Astrocyte (in vitro differentiated cells and primary cell): ENCODE results near the gene IQCH. TPM values are rescaled to one million over a fixed set of nuclear protein-coding genes. Genes with fewer than 3 reads are reported as not detected.

ENCODE experiments used
- DNase-seq: peaks from one replicate; pipeline ENCODE4 v3.0.0-alpha.2; 2010; ENCODE audit warnings: low read depth
- FAIRE-seq: peaks from 2 replicates; lab custom pipeline; 2011; peaks lifted over from hg19 to GRCh38; lab: Jason Lieb, UNC
- H2AFZ ChIP-seq: 2 replicates; pipeline ENCODE4 v1.6.0; 2012; ENCODE audit warnings: low read depth, low read length, inconsistent platforms
- H3K27ac ChIP-seq: 2 replicates; pipeline ENCODE4 v1.5.1; 2011; ENCODE audit warnings: low read depth, low read length, inconsistent platforms
- H3K27me3 ChIP-seq: 2 replicates; pipeline ENCODE4 v1.6.0; 2011; ENCODE audit warnings: low read length, inconsistent platforms; ENCODE audit not compliant: insufficient read depth
- H3K36me3 ChIP-seq: 2 replicates; pipeline ENCODE4 v1.5.1; 2011; ENCODE audit warnings: low read length, inconsistent platforms; ENCODE audit not compliant: insufficient read depth
- H3K4me1 ChIP-seq: 2 replicates; pipeline ENCODE4 v1.5.1; 2011; ENCODE audit warnings: low read length, inconsistent platforms; ENCODE audit not compliant: insufficient read depth
- H3K4me2 ChIP-seq: 2 replicates; pipeline ENCODE4 v1.6.0; 2012; ENCODE audit warnings: low read length, inconsistent platforms
- H3K4me3 ChIP-seq: 2 replicates; pipeline ENCODE4 v1.5.1; 2011; ENCODE audit warnings: low read depth, mild to moderate bottlenecking, low read length, inconsistent platforms; ENCODE audit not compliant: insufficient read depth
- H3K79me2 ChIP-seq: 2 replicates; pipeline ENCODE4 v1.6.0; 2012; ENCODE audit warnings: mild to moderate bottlenecking, low read length, inconsistent platforms; ENCODE audit not compliant: insufficient read depth
- H3K9ac ChIP-seq: 2 replicates; pipeline ENCODE4 v1.6.0; 2012; ENCODE audit warnings: mild to moderate bottlenecking, low read length, inconsistent platforms
- H3K9me3 ChIP-seq: 2 replicates; pipeline ENCODE4 v1.5.1; 2012; ENCODE audit warnings: low read depth, mild to moderate bottlenecking, low read length, inconsistent platforms; ENCODE audit not compliant: insufficient read depth
- H4K20me1 ChIP-seq: 2 replicates; pipeline ENCODE4 v1.6.0; 2012; ENCODE audit warnings: low read length, inconsistent platforms; ENCODE audit not compliant: insufficient read depth
- H3K27ac Mint-ChIP-seq: one replicate; pipeline ENCODE4 v1.8.0; 2021; ENCODE audit warnings: mild to moderate bottlenecking, mixed read lengths; ENCODE audit not compliant: unreplicated experiment
- H3K27me3 Mint-ChIP-seq: one replicate; pipeline ENCODE4 v1.8.0; 2021; ENCODE audit warnings: low read depth, mixed read lengths; ENCODE audit not compliant: unreplicated experiment
- H3K36me3 Mint-ChIP-seq: one replicate; pipeline ENCODE4 v1.8.0; 2021; ENCODE audit warnings: low read depth, mixed read lengths; ENCODE audit not compliant: unreplicated experiment
- H3K4me1 Mint-ChIP-seq: one replicate; pipeline ENCODE4 v1.8.0; 2021; ENCODE audit warnings: low read depth, mixed read lengths; ENCODE audit not compliant: unreplicated experiment
- H3K4me3 Mint-ChIP-seq: one replicate; pipeline ENCODE4 v1.8.0; 2021; ENCODE audit warnings: mild to moderate bottlenecking, moderate library complexity, mixed read lengths; ENCODE audit not compliant: unreplicated experiment
- H3K9me3 Mint-ChIP-seq: one replicate; pipeline ENCODE4 v1.8.0; 2021; ENCODE audit warnings: mild to moderate bottlenecking, mixed read lengths; ENCODE audit not compliant: unreplicated experiment
- CTCF ChIP-seq: IDR thresholded peaks from 2 replicates; pipeline ENCODE4 v1.5.1; 2011; ENCODE audit warnings: low read depth, mild to moderate bottlenecking, inconsistent platforms, low read length, moderate library complexity; ENCODE audit not compliant: insufficient read depth
- EZH2 ChIP-seq: IDR thresholded peaks from 2 replicates; pipeline ENCODE4 v1.6.1; 2012; ENCODE audit warnings: mild to moderate bottlenecking, low read length, inconsistent platforms; ENCODE audit not compliant: insufficient read depth
- total RNA-seq: library from RNA; stranded (reverse); gene quantifications from 2 replicates; pipeline ENCODE4 v1.2.1, GENCODE V29; 2021

Gene IQCH
- total RNA-seq, 1 donor from 2014 or later = 2.7 TPM

DNA sequence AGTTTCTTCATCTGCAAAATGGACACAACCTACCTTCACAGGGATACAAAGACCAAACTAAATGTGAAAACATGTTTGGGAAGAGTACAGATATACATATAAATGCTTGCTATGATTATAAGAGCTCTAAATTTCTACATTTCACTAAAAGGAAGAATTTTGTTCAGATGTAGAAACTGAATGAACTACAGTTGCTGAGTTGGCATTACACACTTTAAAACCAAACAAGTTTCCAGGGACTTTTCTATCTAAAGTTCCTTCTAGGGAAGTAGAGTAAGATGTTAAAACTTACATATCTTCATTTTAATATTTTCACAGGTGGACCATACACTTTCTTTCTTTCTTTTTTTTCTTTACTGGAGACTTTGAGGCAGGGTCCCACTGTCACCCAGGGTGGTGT is 4.8 kb upstream of the IQCH start:
- no peaks in the 10 kb centered on the region for H3K9me3 ChIP-seq
- H3K27me3 ChIP-seq = no peaks in the 10 kb centered on the region

GRCh38 chr15:67251318-67251717 is 3.3 kb upstream of the IQCH start:
- no peak overlapping the region for H3K9ac ChIP-seq
- no peak overlapping the region for H3K27ac ChIP-seq
- peaks cover 75% of the 10 kb centered on the region for H3K79me2 ChIP-seq
- TF ChIP-seq EZH2 (no peak), CTCF (no peak)
- no peak overlapping the region for H3K4me2 ChIP-seq
- Mint-ChIP-seq H3K27me3 (no peaks in the 10 kb centered on the region), H3K4me3 (no peak overlapping the region), H3K36me3 (peaks cover 6% of the 10 kb centered on the region), H3K27ac (no peak overlapping the region), H3K9me3 (no peaks in the 10 kb centered on the region), H3K4me1 (peaks cover 5% of the 10 kb centered on the region)
- no peaks in the 10 kb centered on the region for H3K36me3 ChIP-seq
- FAIRE-seq (no peak), DNase-seq (no peak)
- H4K20me1 ChIP-seq = peaks cover 33% of the 10 kb centered on the region
- no peaks in the 10 kb centered on the region for H3K27me3 ChIP-seq
- H3K4me3 ChIP-seq = no peak overlapping the region
- H3K9me3 ChIP-seq = no peaks in the 10 kb centered on the region
- peaks cover 7% of the 10 kb centered on the region for H3K4me1 ChIP-seq
- no peak overlapping the region for H2AFZ ChIP-seq

More for the DNA sequence above, 4.8 kb upstream of the IQCH start:
- Mint-ChIP-seq H3K4me1 (peaks cover 5% of the 10 kb centered on the region), H3K27ac (no peak overlapping the region), H3K9me3 (no peaks in the 10 kb centered on the region), H3K36me3 (peaks cover 6% of the 10 kb centered on the region), H3K27me3 (no peaks in the 10 kb centered on the region), H3K4me3 (no peak overlapping the region)
- H2AFZ ChIP-seq = no peak overlapping the region
- H3K4me2 ChIP-seq = no peak overlapping the region
- no peak overlapping the region for H3K27ac ChIP-seq
- no peak overlapping the region for H3K9ac ChIP-seq
- no peaks in the 10 kb centered on the region for H3K36me3 ChIP-seq
- H3K4me1 ChIP-seq = peaks cover 7% of the 10 kb centered on the region
- H3K4me3 ChIP-seq = no peak overlapping the region
- no peak for DNase-seq
- TF ChIP-seq CTCF (no peak), EZH2 (no peak)
- H3K79me2 ChIP-seq = peaks cover 87% of the 10 kb centered on the region
- FAIRE-seq = no peak
- H4K20me1 ChIP-seq = peaks cover 33% of the 10 kb centered on the region

GRCh38 chr15:67253101-67253500 is 1.5 kb upstream of the IQCH start:
- H3K9me3 ChIP-seq = no peaks in the 10 kb centered on the region
- H3K4me2 ChIP-seq = peak overlapping the region; percentile 91
- H3K9ac ChIP-seq = peak overlapping the region; percentile 99
- Mint-ChIP-seq H3K36me3 (no peaks in the 10 kb centered on the region), H3K4me3 (peak overlapping the region; percentile 100), H3K4me1 (peaks cover 5% of the 10 kb centered on the region), H3K9me3 (no peaks in the 10 kb centered on the region), H3K27ac (no peak overlapping the region), H3K27me3 (no peaks in the 10 kb centered on the region)
- FAIRE-seq = no peak
- peaks cover 7% of the 10 kb centered on the region for H3K4me1 ChIP-seq
- H3K4me3 ChIP-seq = peak overlapping the region; percentile 96
- no peaks in the 10 kb centered on the region for H3K36me3 ChIP-seq
- H3K79me2 ChIP-seq = peaks cover 61% of the 10 kb centered on the region
- no peak overlapping the region for H2AFZ ChIP-seq
- no peaks in the 10 kb centered on the region for H3K27me3 ChIP-seq
- TF ChIP-seq CTCF (no peak), EZH2 (no peak)
- DNase-seq = no peak
- H3K27ac ChIP-seq = peak overlapping the region; percentile 98
- peaks cover 27% of the 10 kb centered on the region for H4K20me1 ChIP-seq
